Stromal cell of bone marrow (primary cell): Measurements from ENCODE around the gene LRPAP1.
A peak's percentile ranks its signal among the peaks of the same experiment; 100 is the strongest.
"Not testable (repeated sequence)": the region's sequence is repeated elsewhere in the genome, so short reads cannot be mapped to it uniquely, and the experiment has no call there.

Experiments
- DNase-seq: peaks from one replicate; pipeline ENCODE4 v3.0.0-alpha.2; 2012; ENCODE audit warnings: low read depth

Gene LRPAP1

GRCh38 chr4:3531879-3532750, at the start of gene LRPAP1:
TSS of gene LRPAP1 (minus strand) at chr4:3532422. CDS start at chr4:3532412, 10 bp downstream.
- DNase-seq = peak; percentile 72

GRCh38 chr4:3581334-3582090, 49.3 kb upstream of the LRPAP1 start:
- DNase-seq = not testable (repeated sequence)

- not testable (repeated sequence) for DNase-seq
These were observed 48.6 kb upstream of the LRPAP1 start for GRCh38 chr4:3580859-3581258.

- not testable (repeated sequence) for DNase-seq
These were observed 46.4 kb upstream of the LRPAP1 start for GRCh38 chr4:3578527-3579144.

- not testable (repeated sequence) for DNase-seq
These were observed 45.8 kb upstream of the LRPAP1 start for GRCh38 chr4:3578052-3578451.

- DNase-seq = not testable (repeated sequence)
These were observed 45.1 kb upstream of the LRPAP1 start for GRCh38 chr4:3577208-3577892.

- DNase-seq = not testable (repeated sequence)
These were observed 44.4 kb upstream of the LRPAP1 start for GRCh38 chr4:3576533-3577207.

- not testable (repeated sequence) for DNase-seq
These were observed 43.5 kb upstream of the LRPAP1 start for GRCh38 chr4:3575426-3576369.

GRCh38 chr4:3574865-3575264, 42.6 kb upstream of the LRPAP1 start:
- DNase-seq = not testable (repeated sequence)

GRCh38 chr4:3574346-3574745, 42.1 kb upstream of the LRPAP1 start:
- DNase-seq = not testable (repeated sequence)

- no peak for DNase-seq
These were observed 40.9 kb upstream of the LRPAP1 start for GRCh38 chr4:3573131-3573530.

GRCh38 chr4:3572363-3572762, 40.1 kb upstream of the LRPAP1 start:
- no peak for DNase-seq

GRCh38 chr4:3571921-3572320, 39.7 kb upstream of the LRPAP1 start:
- no peak for DNase-seq

- DNase-seq = not testable (repeated sequence)
These were observed 38.7 kb upstream of the LRPAP1 start for GRCh38 chr4:3570923-3571322.

GRCh38 chr4:3569611-3570010, 37.4 kb upstream of the LRPAP1 start:
- DNase-seq = not testable (repeated sequence)

GRCh38 chr4:3566701-3567100, 34.5 kb upstream of the LRPAP1 start:
- not testable (repeated sequence) for DNase-seq

- DNase-seq = not testable (repeated sequence)
These were observed 34.1 kb upstream of the LRPAP1 start for GRCh38 chr4:3566301-3566700.

GRCh38 chr4:3564948-3565347, 32.7 kb upstream of the LRPAP1 start:
- DNase-seq = not testable (repeated sequence)

GRCh38 chr4:3563403-3563802, 31.2 kb upstream of the LRPAP1 start:
- DNase-seq = no peak

GRCh38 chr4:3562127-3562526, 29.9 kb upstream of the LRPAP1 start:
- not testable (repeated sequence) for DNase-seq
